Esophagus squamous epithelium (tissue), 5 donors: ENCODE results near the gene SLC35G2. TPM values are rescaled to one million over a fixed set of nuclear protein-coding genes. Genes with fewer than 3 reads are reported as not detected.
"Not testable (repeated sequence)": the region's sequence is repeated elsewhere in the genome, so short reads cannot be mapped to it uniquely, and the experiment has no call there.

Source experiments
- DNase-seq: peaks from one replicate; lab custom pipeline; 2025; lab: John Stamatoyannopoulos, UW
- H3K27ac ChIP-seq, 4 donors: fragments of 200-600 bp; sonication (generic); one replicate each; pipeline ENCODE4 v1.5.1; 2016 to 2019; ENCODE audit warnings: mild to moderate bottlenecking in 1 of 4
- H3K27me3 ChIP-seq, 4 donors: fragments of 200-600 bp; sonication (generic); 1 replicate in 3 of 4; 2 replicates in 1 of 4; pipeline versions ENCODE4 v1.5.1 to v1.6.0; 2017 to 2021; ENCODE audit warnings: antibody characterized with exemption in 1 of 4
- H3K36me3 ChIP-seq, 3 donors: fragments of 200-600 bp; sonication (generic); one replicate each; pipeline ENCODE4 v1.5.1; 2016 to 2019
- H3K4me1 ChIP-seq, 3 donors: fragments of 200-600 bp; sonication (generic); one replicate each; pipeline ENCODE4 v1.5.1; 2017 to 2019
- H3K4me3 ChIP-seq, 4 donors: fragments of 200-600 bp; sonication (generic); 1 replicate in 3 of 4; 2 replicates in 1 of 4; pipeline ENCODE4 v1.5.1; 2016 to 2019; ENCODE audit warnings: mild to moderate bottlenecking in 2 of 4, moderate library complexity in 1 of 4
- H3K9me3 ChIP-seq, 3 donors: fragments of 200-600 bp; sonication (generic); one replicate each; pipeline ENCODE4 v1.5.1; 2016 to 2019
- CTCF ChIP-seq, 6 experiments: fragments of 450-650 bp in 4 of 6; fragments of 200-600 bp in 2 of 6; sonication (generic) in 2 of 6; IDR thresholded peaks; one replicate each; pipeline ENCODE4 v1.5.1; 2016 to 2019; ENCODE audit warnings: antibody characterized with exemption in 6 of 6, mild to moderate bottlenecking in 4 of 6, moderate library complexity in 4 of 6
- POLR2A ChIP-seq, 4 donors: fragments of 450-650 bp; IDR thresholded peaks; one replicate each; pipeline ENCODE4 v1.6.1; 2017; ENCODE audit warnings: antibody characterized with exemption in 4 of 4, mild to moderate bottlenecking in 4 of 4, moderate library complexity in 3 of 4
- WGBS, 2 donors: methylation state at CpG; one replicate each; pipeline ENCODE4 v1.1.5; 2018; 5-methylcytosine and 5-hydroxymethylcytosine counted together
- intact Hi-C: fragments of 100-400 bp; cut with DNase I; formaldehyde crosslinking; loops from one replicate; pipeline ENCODE4 v1.15.0; 2022
- total RNA-seq, 4 donors: library from RNA; depleted of rRNA; stranded (reverse); fragments of >200 nt; gene quantifications; one replicate each; pipeline ENCODE4 v1.1.0, GENCODE V29; 2016
- donor health status: DM: yes; HTN: yes; CAD: no.

The SLC35G2 gene
- total RNA-seq, 4 donors from 2014 or later: 0.68 to 4.0 (median 3.1) TPM

- TF ChIP-seq CTCF (IDR thresholded peaks at IDR 0.05): no peak
- no peak for TF ChIP-seq POLR2A (IDR thresholded peaks at IDR 0.05)
- intact Hi-C loops: no loop called here
- no peak for DNase-seq
Observed at GRCh38 chr3:136889947-136890346, 71.0 kb downstream of the SLC35G2 start.

GRCh38 chr3:136891934-136892855, 73.3 kb downstream of the SLC35G2 start:
- 44 to 47% methylated on average over 2 of the region's 2 CpGs for WGBS, 2 donors
- Histone ChIP-seq H3K27me3 (no peaks in the 10 kb centered on the region), H3K4me3 (no peak overlapping the region), H3K36me3 (peaks cover 0 to 28% (median 0%) of the 10 kb centered on the region in 3 donors), H3K27ac (peak overlapping the region in 1 of 4 donors; percentile 4), H3K9me3 (no peaks in the 10 kb centered on the region), H3K4me1 (peaks cover 3 to 43% (median 14%) of the 10 kb centered on the region in 3 donors)
- TF ChIP-seq POLR2A (IDR thresholded peaks at IDR 0.05) (no peak), CTCF (IDR thresholded peaks at IDR 0.05) (no peak)
- intact Hi-C loops: no loop called here
- no peak for DNase-seq

More at GRCh38 chr3:136889947-136890346, 71.0 kb downstream of the SLC35G2 start:
- Histone ChIP-seq H3K27me3 (no peaks in the 10 kb centered on the region), H3K27ac (no peak overlapping the region), H3K4me1 (peaks cover 3 to 57% (median 17%) of the 10 kb centered on the region in 3 donors), H3K36me3 (peaks cover 0 to 22% (median 0%) of the 10 kb centered on the region in 3 donors), H3K4me3 (no peak overlapping the region), H3K9me3 (no peaks in the 10 kb centered on the region)
- 80 to 100% methylated on average over 1 of the region's 24 CpGs for WGBS, 2 donors

DNA sequence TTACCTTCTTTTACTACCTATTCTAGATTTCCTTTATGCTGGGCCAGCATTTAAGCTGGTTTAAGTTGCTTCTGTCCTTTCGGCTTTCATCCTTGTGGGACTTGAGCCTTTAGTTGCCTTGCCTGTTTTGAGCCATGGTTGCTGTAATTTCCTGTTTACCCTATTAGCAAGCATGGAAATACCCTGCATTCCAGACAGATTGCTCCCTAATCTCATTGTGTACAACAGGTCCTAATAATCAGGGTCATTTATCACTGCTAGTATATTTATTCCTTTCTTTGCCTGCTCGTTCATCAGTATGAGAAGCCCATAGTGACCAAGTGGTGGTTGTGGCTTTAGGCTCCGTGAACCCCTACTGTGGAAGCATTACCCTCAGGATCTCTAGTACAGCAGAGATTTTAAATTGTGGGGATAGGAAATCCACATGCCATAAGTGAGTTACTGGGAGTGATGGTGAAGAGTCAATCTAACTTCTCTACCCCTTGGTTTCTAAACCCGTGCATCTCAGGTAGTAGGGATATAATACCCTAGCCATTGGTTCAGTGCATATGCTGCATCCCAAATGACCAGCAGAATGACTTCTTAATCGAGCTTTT, 75.0 kb downstream of the SLC35G2 start:
- H3K9me3 ChIP-seq: no peaks in the 10 kb centered on the region
- intact Hi-C loops: no loop called here
- TF ChIP-seq CTCF (IDR thresholded peaks at IDR 0.05) (no peak), POLR2A (IDR thresholded peaks at IDR 0.05) (no peak)
- peak overlapping the region; percentile 11 to 60 (median 32) for H3K27ac ChIP-seq
- H3K4me3 ChIP-seq: no peak overlapping the region
- DNase-seq: no peak
- 43 to 47% methylated on average over 5 of the region's 5 CpGs for WGBS, 2 donors
- H3K27me3 ChIP-seq: no peaks in the 10 kb centered on the region
- peaks cover 3 to 52% (median 14%) of the 10 kb centered on the region in 3 donors for H3K4me1 ChIP-seq
- peaks cover 0 to 28% (median 0%) of the 10 kb centered on the region in 3 donors for H3K36me3 ChIP-seq

DNA sequence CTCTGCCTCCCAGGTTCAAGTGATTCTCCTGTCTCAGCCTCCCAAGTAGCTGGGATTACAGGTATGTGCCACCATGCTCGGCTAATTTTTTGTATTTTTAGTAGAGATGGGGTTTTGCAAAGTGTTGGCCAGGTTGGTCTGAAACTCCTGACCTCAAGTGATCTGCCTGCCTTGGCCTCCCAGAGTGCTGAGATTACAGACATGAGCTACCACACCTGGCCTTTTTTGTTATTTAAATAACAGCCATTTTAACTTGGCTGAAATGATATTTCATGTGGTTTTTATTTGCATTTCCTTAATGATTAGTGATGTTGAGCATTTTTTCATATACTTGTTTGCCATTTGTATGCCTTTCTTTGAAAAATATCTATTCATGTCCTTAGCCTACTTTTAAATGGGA, 78.2 kb downstream of the SLC35G2 start:
- H3K36me3 ChIP-seq, H3K4me3 ChIP-seq, H3K27me3 ChIP-seq, DNase-seq, intact Hi-C loops, H3K27ac ChIP-seq, H3K9me3 ChIP-seq: not testable (repeated sequence)
- 87 to 94% methylated on average over 1 of the region's 1 CpG for WGBS, 2 donors
- H3K4me1 ChIP-seq: peaks cover 3 to 58% (median 14%) of the 10 kb centered on the region in 3 donors

DNA sequence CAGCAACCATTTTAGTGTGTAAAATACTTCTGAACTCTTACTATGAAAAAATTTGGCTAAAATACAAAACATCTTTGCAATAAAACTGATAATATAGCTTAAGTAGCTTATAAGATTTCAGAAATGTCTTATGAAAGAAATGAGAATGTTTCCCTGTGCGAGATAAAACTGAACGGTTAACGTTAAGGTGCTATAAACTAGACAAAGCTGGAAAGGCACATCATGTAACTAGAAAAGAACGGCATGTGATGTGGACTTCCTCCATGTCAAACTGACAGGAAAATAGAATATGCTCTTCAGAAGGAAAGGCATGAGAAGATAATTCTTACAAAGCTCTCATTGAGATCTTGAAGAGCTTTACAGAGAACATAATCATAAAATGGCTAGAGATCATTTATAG, 79.6 kb downstream of the SLC35G2 start:
- H3K4me1 ChIP-seq: peaks cover 3 to 45% (median 11%) of the 10 kb centered on the region in 3 donors
- no peaks in the 10 kb centered on the region for H3K27me3 ChIP-seq
- intact Hi-C loops: no loop called here
- WGBS, 2 donors: 78 to 86% methylated on average over 4 of the region's 4 CpGs
- no peak for DNase-seq
- H3K9me3 ChIP-seq: peaks cover 0 to 4% (median 0%) of the 10 kb centered on the region in 3 donors
- H3K36me3 ChIP-seq: peaks cover 0 to 7% (median 0%) of the 10 kb centered on the region in 3 donors
- TF ChIP-seq CTCF (IDR thresholded peaks at IDR 0.05): no peak
- H3K27ac ChIP-seq: peak overlapping the region in 2 of 4 donors; percentile 0 to 48
- H3K4me3 ChIP-seq: no peak overlapping the region
